NCI-H2029 (cell line): ENCODE data around the gene LRFN5.
"Not testable (repeated sequence)": the region's sequence is repeated elsewhere in the genome, so short reads cannot be mapped to it uniquely, and the experiment has no call there.

Experiments
- DNase-seq: peaks from one replicate; lab custom pipeline; 2025; lab: John Stamatoyannopoulos, UW

The LRFN5 gene

DNA sequence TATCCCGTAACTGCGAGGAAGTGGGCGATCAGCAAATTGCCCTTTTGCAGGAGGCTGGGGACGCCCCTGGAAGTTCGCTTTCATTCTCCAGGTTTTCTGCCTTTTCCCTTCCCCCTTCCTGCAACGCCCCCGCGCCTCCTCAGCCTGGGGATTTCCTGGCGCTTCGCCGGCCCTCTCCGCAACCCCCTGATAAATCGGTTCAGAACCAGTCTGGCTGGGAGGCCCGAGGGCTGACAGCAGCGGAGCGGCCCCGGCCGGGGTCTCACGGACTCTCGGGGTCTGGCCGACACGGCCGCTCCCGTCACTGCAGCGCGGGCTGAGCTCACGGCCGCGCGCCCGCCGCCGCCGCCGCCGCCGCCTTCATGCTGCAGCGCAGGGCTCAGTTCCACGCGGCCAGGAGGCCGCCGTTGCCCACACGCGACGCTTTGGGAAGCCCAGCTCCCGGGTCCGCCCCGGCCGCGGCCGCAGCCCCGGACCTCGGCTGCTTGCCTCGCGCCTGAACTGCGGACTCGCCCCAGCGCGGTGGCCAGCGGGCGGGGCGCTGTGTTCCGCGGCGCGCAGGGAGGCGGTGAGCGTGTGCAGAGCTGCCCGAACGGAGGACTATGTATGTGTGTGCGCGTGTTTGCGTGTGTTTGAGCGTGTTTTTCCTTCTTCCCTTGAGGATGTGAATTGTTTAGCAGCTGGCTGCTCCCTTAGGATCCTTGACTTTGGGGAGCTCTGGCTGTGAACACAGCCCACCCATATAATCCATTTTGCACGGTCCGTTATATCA is at the start of gene LRFN5:
Gene LRFN5 (plus strand): TSS at position 345 of the 772 bp plus-strand sequence.
- peak; percentile 37 for DNase-seq

DNA sequence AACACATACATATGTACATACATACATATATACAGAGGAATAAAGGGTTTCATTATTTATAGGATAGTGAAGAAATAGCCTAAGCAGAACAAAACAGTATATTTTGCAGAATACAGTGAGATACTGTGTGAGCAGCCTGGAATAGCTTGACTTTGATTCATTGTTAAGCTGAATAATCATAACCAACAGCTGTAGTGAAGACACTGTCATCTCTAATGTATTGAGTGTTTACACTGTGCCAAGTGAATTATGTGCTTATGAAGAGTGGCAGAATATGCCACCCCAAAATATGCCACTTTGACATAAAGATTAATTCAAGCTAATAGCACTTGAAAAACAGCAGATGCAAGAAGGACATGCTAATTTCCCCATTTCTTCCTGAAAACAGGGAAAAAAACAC is 48.2 kb upstream of the LRFN5 start:
- DNase-seq: no peak

DNA sequence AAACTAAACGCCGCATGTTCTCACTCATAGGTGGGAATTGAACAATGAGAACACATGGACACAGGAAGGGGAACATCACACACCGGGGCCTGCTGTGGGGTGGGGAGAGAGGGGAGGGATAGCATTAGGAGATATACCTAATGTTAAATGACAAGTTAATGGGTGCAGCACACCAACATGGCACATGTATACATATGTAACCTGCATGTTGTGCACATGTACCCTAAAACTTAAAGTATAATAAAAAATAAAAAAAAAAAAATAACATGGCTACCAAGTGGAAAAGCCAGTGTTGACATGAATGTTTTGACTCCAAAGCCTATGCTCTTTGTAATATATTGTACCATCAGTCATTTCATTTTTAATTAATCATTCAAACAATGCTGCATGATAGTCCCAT is 39.8 kb upstream of the LRFN5 start:
- not testable (repeated sequence) for DNase-seq

DNA sequence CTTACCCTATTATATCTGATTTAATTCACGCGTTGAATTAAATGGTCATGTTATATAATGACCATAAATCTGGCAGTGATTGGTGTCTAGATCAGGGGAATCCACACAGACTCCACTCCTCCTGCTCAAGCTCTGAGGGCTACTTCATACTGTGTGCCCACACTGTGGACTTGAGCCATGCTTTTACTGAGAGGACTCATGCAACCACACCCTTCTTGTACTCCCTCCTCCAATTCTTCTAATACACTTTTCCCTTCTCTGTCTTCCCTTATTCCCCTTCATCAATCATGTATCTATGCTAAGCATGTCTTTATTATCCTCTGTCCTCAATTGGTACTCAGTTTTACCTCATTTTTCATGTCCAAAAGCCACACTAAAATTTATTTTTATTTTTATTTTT is 37.7 kb upstream of the LRFN5 start:
- no peak for DNase-seq

DNA sequence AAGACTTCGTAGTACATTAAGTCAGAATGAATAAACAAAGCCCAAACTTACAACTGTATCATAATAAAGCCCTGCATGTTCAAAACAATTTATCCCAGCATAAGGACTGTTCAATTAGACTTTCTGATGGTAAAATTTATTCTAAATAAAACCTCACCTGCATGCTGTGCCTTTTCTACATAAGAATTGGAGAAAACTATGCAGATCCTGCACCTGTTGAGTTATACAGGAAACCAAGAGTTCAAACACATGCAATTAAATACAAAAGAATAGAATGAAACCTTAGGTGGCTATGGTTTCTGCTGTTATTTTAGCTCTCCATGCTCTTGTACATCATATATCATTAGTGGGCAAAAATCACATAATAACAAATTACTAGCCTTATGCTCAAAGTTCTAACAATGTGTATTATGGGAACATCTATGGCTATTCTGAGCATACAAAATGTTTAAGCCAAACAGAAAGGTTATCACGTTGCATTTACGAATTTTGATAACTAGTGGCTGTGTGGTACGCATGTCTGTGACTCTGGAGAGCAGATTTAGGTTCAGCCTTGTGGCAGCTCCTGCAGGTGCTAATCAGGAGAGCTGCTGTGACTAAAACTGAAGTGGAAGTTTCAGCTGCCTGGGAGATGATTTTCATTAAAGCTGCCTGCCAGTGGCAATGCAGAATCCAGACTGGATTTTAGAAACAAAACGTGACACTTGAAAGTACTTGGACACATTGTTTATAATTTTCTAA is 36.1 kb upstream of the LRFN5 start:
- no peak for DNase-seq

DNA sequence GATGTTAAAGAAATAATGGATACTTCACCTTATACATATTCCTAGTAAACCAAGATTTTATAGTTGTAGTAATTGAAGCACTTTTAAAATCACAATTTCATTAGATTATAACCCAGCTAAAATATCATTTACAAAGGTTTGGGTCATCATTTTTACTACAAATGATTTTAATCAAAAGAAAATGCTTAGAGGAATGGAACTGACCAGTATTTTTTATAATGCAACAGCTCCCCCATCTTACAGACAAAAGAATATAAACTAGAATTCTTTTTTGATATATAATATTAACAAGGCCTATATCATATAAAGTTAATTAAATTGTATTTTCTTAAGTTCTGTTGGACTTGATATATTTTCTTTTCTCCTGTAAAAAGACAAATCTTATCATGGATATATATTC is 20.4 kb upstream of the LRFN5 start:
- DNase-seq: no peak

DNA sequence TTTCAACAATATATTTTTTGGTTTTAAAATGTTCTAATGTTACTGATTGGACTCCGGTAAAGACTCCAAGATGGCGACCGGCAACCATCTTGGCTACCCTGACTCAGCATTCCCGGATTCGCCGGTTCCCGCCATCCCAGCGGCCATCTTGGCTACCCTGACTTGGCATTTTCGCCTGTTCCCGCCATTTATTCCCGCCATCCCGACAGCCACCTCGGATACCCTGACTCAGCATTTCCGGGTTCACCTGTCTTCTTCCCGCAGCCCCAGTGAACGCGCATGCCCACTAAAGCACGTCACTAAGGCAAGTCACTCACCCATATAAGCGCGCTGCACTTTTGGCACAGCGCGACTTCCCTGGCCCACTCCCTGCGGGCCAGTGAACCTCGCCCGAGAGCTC is 9.0 kb upstream of the LRFN5 start:
- no peak for DNase-seq

DNA sequence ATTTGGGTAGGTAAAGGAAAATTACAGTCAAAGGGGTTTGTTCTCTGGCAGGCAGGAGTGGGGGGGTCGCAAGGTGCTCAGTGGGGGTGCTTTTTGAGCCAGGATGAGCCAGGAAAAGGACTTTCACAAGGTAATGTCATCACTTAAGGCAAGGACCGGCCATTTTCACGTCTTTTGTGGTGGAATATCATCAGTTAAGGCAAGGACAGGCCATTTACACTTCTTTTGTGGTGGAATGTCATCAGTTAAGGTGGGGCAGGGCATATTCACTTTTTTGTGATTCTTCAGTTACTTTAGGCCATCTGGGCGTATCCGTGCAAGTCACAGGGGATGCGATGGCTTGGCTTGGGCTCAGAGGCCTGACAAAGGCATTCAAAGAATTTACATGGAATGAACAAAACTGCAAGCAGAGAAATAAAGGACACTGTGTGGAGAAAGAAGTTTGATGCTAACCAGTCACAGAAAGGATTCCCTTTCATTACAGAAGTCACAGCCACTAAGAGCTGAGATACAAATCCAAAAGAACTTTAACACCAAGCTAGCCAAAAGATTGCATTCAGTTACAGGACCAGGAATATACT is 6.8 kb upstream of the LRFN5 start:
- not testable (repeated sequence) for DNase-seq

DNA sequence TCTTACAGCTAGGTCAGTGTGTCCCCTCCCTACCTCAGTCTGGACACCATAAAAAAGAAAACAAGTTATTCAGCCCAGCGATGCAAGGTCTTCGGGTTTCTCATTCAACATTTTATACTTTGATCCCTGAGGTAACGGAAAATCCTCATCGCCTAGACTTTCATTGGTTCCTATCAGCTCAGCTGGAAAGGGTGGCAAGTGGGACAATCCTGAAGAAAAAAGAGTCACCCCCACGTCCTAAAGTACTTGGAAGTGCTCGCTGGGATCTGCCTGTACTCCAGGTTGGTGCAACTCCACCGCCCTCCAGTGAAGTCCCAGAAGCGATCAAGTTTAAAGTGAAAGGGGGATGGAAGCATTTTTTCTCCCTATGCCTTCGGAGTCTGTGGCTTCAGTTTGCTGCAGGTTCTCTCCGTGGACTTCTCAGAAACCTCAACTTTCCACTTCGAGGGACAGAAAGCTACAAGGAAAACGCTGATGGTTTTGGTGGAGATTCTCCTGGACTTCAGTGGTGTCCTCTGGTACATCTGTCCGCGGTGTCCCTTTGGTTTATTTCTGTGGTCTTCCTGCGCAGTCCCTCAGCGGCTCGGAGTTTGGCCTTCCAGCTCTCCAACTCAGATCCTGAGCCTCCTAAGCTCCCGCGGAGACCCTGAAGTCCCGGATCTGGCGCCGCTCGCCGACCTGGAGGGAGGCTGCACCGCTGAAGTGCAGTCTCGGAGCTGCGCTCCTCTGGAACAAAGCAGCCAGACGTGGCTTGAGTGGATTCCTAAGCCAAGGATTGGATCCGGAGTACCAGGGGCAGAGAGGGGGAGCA is 1.8 kb upstream of the LRFN5 start:
- DNase-seq: peak; percentile 75

DNA sequence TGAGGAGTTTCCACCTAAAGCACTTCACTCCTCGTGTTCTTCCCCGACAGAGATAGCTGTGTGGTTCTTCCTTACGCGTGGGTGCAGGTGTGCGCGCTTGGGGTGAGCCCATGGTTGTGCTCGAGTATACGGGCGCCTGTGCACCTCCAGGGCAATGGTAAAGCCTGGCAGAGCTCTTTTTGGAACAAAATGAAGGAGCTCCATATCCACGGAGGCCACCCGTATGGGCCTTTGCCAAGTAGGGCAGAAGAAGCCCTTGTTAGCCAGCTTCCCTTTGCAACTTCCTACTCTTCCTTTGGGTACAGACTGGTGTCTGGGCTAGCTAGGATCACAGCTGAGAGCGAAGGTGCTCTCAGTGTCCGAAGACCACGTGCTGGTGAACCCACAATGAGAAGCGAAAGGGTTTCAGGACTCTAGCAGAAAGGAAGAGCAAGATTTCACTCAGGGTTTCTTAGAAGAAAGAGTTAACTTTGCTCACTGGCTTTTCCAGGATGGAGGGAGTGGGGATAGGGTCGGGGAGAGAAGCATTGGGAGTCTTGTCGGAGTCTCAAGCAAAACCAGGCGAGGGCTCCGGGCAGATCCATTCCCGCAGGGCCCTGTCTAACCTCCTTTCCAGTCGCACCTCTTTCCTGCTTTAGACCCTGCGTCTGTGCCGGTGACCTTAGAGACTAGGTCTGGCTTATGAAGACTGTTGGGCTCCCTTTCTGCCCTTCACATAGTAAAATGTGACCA is 960 bp upstream of the LRFN5 start:
- peak; percentile 52 for DNase-seq

DNA sequence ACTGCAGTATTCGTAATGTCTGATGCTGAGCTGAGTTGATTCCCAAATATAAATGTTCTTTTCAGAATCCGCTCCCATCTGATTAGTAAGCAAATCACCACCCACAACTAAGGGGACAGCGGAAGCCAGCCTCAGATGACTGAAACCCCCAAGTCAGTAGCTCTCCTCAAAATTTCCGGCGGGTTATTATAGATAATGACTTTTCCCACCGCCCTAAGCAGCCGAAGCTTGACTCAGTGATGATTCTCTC is 469 bp upstream of the LRFN5 start:
- DNase-seq: no peak

DNA sequence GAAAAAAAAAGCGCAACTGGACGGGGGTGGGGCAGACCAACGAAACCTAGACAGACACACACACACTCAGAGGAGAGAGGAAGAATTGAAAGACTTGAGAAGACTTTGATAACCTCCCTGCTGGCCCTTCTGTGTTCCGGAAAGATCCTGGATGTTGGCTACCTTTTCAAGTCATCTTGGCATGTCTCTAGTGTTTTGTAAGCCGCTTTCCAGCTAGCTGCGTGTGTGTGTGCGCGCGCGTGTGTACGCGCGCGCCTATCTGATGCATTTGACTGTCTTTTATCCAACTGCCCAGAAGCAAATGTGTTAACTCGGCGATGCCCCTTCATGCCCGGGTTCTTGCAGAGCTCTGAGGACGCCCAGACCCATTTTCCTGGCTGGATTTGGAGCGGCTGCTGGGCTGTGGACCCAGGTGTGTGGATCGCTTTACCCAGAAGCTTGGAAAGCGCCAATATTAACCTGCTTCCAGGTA is 664 bp downstream of the LRFN5 start:
- DNase-seq: peak; percentile 25

DNA sequence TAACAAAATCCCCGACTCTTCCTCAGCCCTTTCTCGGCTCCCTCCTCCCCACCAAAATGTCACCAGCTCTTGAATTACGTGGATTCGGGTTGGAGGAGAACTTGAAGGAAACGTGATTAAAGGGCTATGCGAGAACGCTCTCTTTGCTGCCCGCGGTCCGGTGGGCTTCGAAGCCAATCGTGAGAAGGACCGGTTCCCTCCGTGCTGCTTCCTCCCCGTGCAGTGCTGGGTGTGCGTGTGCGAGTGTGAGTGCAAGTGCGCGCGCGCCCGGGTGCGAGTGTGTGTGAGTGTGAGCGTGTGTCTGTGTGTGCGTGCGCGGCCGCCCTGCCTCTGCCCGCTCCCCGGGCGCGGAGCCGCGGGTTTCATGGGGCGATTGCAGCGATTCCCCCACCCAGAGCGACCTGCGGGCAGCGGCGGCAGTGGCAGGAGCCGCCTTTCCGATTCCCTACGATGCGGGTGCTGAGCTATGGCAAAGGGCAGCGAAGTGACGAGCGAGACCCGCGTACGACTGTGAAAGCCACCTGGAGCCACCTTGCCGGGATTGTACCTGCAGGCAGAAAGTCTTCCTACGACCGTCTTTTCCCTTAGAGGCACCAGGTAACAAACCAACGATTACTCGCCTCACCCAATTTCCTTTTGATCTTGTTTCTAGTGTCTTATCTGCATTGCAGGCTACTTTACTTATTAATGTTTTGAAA is 1.4 kb downstream of the LRFN5 start:
- peak; percentile 49 for DNase-seq

DNA sequence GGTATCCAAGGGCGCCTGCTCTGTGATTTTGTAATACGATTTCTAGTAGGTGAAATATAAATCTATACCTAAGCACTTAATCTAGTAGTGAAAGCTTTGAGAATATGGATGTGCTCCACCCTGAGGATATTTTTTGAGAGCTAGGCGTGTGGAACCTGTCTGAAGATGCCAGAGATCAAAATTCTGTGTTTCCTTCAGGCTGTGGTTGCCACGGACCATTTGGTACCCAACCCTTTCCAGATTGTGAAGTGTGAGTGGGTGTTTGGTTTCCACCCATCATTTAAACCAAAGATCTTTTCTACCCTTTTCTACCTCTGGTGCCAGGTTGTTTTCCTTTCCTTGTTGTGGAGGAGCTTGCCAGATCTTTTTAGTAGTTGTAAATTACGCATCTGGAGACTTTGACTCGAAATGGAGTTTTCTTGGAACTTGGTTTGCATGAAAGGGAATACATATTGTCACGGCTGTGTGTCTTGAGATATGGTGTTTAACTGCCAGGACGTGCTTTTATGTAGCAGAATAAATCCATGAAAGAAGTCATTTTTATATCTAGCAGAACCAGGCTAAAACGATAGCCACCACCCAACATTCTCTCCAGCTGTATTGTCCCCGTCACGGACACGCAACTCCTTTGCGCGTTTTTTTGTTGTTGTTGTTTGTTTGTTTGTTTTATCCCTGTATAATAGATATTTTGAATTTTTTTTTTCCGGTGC is 2.2 kb downstream of the LRFN5 start:
- no peak for DNase-seq

DNA sequence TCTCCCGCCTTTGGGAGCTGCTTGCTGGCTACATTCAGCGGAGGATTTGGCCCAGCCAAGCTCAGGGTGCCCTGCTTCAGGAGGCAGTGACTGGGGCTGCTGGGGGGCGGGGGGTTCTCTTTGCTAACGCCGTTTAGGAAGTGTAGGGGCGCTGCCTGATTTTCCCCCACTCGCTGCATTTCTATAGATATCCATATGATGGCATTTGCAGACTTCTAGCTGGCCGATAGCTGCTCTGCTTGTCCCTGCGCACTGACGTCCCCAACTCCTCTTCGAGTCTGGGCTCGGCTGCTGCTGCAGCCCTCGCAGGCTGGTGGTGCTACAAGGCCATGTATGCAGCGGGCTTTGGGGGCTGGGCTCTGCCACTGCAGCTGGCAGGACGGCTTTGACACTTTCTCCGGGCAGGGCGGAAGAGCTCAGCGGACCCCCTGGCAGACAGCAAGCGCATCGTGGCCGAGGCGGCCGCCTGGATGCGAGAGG is 3.1 kb downstream of the LRFN5 start:
- peak; percentile 14 for DNase-seq

DNA sequence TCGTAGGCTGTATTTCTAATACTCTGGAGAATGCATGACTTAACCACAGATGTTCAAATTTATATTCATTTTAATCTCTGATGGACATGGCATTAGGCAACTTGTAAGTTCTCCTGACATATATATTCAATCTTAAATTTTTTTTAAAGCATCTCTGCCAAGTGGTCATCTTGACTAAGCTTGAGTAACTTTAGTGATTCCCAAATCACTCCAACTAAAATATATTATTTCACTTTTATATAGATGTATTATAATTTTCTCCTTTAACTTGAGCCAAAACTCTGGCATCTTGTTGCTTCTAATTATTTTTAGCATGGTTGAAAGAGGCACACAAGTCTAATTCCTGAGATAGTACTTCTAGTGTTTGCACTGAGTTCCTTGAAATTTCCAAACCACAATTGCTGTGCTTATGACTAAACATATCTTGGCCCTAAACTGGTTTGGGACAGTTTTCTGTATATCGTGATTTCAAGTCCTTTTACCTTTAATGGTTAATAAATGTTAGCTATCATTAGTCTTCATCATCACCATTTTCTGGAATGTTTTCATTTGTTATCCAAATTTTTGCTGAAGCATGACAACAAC is 8.4 kb downstream of the LRFN5 start:
- no peak for DNase-seq

DNA sequence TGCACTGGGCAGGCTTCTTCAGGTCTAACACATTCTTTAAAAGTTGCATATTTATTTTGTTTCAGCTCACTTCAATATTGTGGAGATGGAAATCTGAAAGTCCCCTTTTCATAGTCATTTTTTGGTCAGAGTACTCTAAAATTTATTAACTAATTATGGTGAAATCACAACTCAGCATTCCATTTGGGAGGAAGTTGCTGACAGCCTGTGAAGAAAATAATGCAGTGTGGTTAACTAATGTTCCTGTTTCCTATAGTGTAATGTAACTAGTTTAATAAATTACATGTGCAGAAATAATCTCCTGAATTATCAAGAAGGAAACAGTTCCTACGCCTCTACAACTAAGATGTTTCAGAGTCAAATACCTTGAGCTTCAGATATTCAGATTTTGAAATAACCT is 17.1 kb downstream of the LRFN5 start:
- no peak for DNase-seq

DNA sequence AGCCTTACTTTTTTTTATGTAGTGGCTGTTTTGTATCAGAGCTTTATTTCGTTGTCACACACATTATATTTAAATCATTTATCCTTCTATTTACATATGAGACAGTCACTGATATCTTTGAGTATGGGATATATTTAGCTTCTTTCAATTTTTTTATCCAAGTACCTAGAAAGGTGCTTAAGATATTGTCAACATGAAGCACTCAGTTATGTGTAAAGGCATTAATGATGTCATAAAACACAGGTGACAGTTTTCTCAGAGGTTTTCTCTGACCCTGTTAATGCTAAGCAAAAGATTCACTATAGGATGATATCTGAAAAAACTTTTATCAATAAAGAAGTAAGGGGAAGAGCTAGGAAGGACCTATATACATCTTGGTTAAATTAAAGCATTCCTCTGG is 23.2 kb downstream of the LRFN5 start:
- DNase-seq: no peak

DNA sequence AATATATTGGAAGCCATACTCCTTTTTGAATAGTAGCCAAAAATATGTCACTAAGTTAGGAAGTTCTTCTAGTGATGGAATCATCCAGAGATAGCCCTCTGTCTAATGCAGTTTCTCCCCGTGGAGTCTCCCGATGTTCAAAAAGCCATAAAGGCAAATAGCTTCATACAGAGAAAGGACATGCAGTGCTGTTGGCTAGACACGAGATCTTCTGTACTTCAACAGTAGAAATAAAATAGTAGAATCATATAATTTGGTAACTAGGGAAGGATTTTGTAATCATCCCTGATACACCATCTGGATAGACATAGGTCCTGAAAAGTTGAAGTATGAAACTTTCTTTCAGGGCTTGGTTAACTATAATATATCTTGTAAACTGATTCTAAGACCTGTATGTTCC is 27.6 kb downstream of the LRFN5 start:
- no peak for DNase-seq
